ENCODE data around the gene DNAJC6. TPM values are rescaled to one million over a fixed set of nuclear protein-coding genes. Genes with fewer than 3 reads are reported as not detected.

DNAJC6 gene
- total and polyA plus RNA-seq, 10 donors: 0.20 to 9.7 (median 5.7) TPM

- TF ChIP-seq, protein P1, sequence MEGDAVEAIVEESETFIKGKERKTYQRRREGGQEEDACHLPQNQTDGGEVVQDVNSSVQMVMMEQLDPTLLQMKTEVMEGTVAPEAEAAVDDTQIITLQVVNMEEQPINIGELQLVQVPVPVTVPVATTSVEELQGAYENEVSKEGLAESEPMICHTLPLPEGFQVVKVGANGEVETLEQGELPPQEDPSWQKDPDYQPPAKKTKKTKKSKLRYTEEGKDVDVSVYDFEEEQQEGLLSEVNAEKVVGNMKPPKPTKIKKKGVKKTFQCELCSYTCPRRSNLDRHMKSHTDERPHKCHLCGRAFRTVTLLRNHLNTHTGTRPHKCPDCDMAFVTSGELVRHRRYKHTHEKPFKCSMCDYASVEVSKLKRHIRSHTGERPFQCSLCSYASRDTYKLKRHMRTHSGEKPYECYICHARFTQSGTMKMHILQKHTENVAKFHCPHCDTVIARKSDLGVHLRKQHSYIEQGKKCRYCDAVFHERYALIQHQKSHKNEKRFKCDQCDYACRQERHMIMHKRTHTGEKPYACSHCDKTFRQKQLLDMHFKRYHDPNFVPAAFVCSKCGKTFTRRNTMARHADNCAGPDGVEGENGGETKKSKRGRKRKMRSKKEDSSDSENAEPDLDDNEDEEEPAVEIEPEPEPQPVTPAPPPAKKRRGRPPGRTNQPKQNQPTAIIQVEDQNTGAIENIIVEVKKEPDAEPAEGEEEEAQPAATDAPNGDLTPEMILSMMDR (IDR thresholded peaks at IDR 0.05 in 8 of 11, conservative IDR thresholded peaks at IDR 0.05 in 3 of 11): no peak
- no peak for TF ChIP-seq POLR2A (IDR thresholded peaks at IDR 0.05)
- no peak for TF ChIP-seq POLR2AphosphoS5 (IDR thresholded peaks at IDR 0.05)
- Histone ChIP-seq H3K27ac (no peak overlapping the region), H3K9me3 (no peaks in the 10 kb centered on the region), H3K36me3 (peaks cover 0 to 28% (median 0%) of the 10 kb centered on the region in 6 donors), H3K4me3 (no peak overlapping the region), H3K4me1 (no peaks in the 10 kb centered on the region), H3K27me3 (replicated peaks in 1 of 7) (no peaks in the 10 kb centered on the region)
- intact Hi-C loops (cut with DNase I; ENCODE audit: low total_unique reads): no loop called here
- DNase-seq: no peak
- WGBS, 5 donors: 91 to 100% (median 93%) methylated on average over 3 of the region's 3 CpGs
These were observed 77.1 kb downstream of the DNAJC6 start for GRCh38 chr1:65386439-65386838.

GRCh38 chr1:65387821-65388220 is 78.5 kb downstream of the DNAJC6 start:
- H3K9me3 ChIP-seq: no peaks in the 10 kb centered on the region
- H3K4me1 ChIP-seq: no peaks in the 10 kb centered on the region
- H3K4me3 ChIP-seq: no peak overlapping the region
- WGBS, 5 donors: 88 to 97% (median 92%) methylated on average over 2 of the region's 2 CpGs
- no peak for TF ChIP-seq POLR2AphosphoS5 (IDR thresholded peaks at IDR 0.05)
- TF ChIP-seq, protein P1 (IDR thresholded peaks at IDR 0.05 in 8 of 11, conservative IDR thresholded peaks at IDR 0.05 in 3 of 11): no peak
- no peak for TF ChIP-seq POLR2A (IDR thresholded peaks at IDR 0.05)
- H3K27ac ChIP-seq: no peak overlapping the region
- H3K27me3 ChIP-seq (replicated peaks in 1 of 7): no peaks in the 10 kb centered on the region
- peaks cover 0 to 35% (median 0%) of the 10 kb centered on the region in 6 donors for H3K36me3 ChIP-seq
- intact Hi-C loops (cut with DNase I; ENCODE audit: low total_unique reads): no loop called here
- no peak for DNase-seq

- 82 to 93% (median 84%) methylated on average over 3 of the region's 3 CpGs for WGBS, 5 donors
- H3K4me3 ChIP-seq: no peak overlapping the region
- H3K36me3 ChIP-seq: peaks cover 0 to 37% (median 0%) of the 10 kb centered on the region in 6 donors
- H3K27ac ChIP-seq: no peak overlapping the region
- H3K4me1 ChIP-seq: no peaks in the 10 kb centered on the region
- H3K27me3 ChIP-seq (replicated peaks in 1 of 7): no peaks in the 10 kb centered on the region
- TF ChIP-seq POLR2A (IDR thresholded peaks at IDR 0.05): no peak
- TF ChIP-seq POLR2AphosphoS5 (IDR thresholded peaks at IDR 0.05): no peak
- TF ChIP-seq, protein P1 (IDR thresholded peaks at IDR 0.05 in 8 of 11, conservative IDR thresholded peaks at IDR 0.05 in 3 of 11): no peak
- H3K9me3 ChIP-seq: no peaks in the 10 kb centered on the region
- no peak for DNase-seq
- intact Hi-C loops (cut with DNase I; ENCODE audit: low total_unique reads): no loop called here
These were observed 79.8 kb downstream of the DNAJC6 start for GRCh38 chr1:65388908-65389695.

DNA sequence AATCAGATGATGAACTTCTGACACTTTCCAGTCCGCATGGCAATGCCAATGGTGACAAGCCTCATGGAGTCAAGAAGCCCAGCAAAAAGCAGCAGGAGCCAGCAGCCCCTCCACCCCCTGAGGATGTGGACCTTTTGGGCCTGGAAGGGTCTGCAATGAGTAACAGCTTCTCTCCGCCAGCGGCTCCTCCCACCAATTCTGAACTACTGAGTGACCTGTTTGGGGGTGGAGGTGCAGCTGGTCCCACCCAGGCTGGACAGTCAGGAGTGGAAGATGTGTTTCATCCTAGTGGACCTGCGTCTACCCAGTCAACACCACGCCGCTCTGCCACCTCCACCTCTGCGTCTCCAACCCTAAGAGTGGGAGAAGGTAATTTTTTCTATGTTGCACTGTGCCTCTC is 83.2 kb downstream of the DNAJC6 start:
- Histone ChIP-seq H3K4me3 (no peak overlapping the region), H3K9me3 (no peaks in the 10 kb centered on the region), H3K36me3 (peaks cover 0 to 43% (median 0%) of the 10 kb centered on the region in 6 donors), H3K27ac (no peak overlapping the region), H3K27me3 (replicated peaks in 1 of 7) (no peaks in the 10 kb centered on the region), H3K4me1 (no peaks in the 10 kb centered on the region)
- no peak for DNase-seq
- intact Hi-C loops (cut with DNase I; ENCODE audit: low total_unique reads): no loop called here
- TF ChIP-seq POLR2A (IDR thresholded peaks at IDR 0.05): no peak
- 96 to 99% (median 98%) methylated on average over 6 to 7 of the region's 7 CpGs for WGBS, 5 donors

Measured in spleen (tissue), 11 donors.